GM18519 (cell line): ENCODE measurements around the gene PINLYP.
A peak's percentile ranks its signal among the peaks of the same experiment; 100 is the strongest.

Experiments
- ATAC-seq: cut with Tn5 transposase; IDR thresholded peaks from one replicate; pipeline ENCODE4 v1.9.1; 2021; ENCODE audit warnings: mild to moderate bottlenecking, moderate library complexity; ENCODE audit not compliant: unreplicated experiment, low FRiP score

PINLYP gene

DNA sequence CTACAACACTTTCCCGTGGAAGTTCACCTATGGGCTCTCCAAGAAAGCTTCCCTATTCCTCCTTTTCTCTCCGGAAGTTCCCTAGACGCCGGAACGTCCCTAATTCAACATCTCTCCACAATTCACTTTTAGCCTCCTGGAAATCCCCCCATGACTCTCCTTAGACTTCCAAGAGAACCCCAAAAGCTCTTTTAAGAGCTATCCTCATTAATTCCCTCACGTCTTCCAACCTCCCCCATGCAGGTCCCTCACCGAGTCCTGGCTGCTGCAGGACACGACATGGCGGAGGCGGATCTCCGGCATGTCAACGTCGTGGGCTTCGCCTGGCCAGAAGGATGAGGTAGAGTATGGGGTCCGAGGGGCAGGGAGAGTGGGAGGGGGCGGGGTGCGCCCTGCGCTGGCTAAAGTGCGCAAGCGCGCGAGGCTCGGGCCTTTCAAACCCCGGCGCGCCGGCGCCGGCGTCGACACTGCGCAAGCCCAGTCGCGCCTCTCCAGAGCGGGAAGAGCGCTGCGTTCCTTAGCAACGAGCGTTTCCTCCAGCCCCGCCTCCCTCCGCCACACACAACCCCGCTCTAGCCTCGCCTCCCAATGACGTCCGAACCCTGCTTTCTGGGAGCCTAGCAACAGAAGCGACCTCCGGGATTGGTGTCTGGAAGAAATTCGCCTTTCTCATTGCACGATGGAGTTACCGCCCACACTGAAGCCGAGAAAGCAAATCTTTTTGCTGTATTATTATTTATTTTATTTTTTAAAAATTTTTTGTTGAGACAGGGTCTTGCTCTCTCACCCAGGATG, at the start of gene PINLYP, which contains the start of gene XRCC1:
PINLYP (plus strand) TSS at position 646 of the 795 bp plus-strand sequence. CDS start 1,391 bp downstream, outside the sequence.
XRCC1 (minus strand) TSS at position 372 of the 795 bp plus-strand sequence; CDS start at position 303, 69 bp downstream.
- peak; percentile 81 for ATAC-seq

DNA sequence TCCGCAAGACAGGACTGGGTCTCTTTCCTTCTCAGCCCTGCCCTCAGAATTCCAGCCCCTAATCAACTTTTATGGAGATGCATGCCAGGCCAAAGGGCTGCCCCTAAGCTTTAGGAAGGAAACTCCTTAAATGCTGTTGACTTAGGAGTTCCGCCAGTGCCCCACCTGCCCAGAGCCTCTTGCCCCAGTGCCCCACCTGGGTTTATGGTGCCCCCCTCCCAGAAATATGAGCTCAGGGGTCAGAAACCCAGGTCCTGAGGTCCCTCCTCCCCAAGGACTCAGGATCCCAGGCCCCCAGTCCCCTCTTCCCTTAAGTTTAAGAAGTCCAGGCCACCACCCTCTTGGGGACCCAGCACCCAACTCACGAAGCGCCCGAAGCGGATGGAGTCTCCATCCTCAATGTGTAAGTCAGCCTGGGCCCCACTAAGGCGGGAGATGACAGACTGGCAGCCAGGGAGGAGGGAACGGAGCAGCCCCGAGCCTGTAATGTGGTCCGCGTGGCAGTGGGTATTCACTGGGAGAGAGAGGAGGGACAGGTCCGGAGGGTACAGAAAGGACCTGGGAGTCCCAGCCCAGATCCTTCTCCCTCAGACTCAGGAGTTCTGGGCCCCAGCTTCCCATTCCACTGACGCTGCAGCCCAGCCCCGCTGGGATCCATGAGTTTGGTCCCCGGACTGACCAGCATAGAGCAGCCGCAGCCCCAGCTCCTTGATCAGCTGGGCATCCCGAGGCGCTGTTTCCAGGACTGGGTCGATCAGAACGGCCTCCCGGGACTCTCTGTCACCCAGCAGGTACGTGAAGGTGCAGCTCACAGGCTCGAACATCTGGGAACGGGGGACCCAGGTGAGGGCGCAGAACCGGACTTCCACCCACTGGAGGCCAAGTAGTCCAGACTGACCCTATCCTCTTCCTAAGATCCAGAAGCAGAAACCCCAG, 49.5 kb upstream of the PINLYP start:
- no peak for ATAC-seq

DNA sequence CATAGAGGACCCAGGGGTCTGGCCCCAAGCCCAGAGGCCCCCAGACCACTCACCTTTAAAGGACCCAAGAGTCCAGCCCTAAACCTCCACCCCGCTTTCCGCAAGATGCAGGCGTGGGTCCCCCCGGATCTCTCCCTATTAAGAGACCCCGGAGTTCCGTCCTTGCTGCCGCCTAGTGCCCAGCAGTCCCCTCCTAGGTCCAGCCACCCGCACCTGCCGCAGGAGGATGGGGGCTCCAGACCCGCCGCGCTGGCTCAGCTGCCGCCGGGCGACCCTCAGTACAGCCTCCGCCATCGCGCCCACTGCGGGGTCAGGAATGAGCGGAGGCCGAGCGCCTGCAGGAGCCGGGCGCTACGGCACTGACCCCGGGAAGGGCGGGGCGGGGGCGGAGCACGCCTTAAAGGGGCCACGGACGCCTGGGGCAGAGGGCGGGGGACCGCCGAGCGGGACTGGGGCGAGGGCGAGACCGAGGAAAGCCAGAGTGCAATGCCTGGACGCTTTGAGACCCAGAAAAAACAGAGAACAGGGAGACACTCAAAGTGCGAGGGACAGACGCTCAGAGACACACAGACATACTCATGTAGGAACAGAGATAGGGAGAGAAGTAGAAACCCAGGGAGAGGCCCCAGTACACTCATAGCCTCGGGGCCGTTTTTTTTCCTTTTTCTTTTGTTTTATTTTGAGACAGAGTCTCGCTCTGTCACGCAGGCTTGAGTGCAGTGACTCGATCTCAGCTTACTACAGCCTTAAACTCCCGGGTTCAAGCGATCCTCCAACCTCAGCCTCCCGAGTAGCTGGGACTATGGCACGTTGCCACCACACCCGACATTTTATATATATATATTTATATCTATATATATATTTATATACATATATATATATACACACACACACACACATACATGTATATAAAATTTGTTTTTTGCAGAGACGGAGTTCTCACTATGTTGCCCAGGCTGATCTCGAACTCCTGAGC, 48.4 kb upstream of the PINLYP start, which contains the start of gene ETHE1:
ETHE1 (minus strand) TSS at position 318 of the 976 bp plus-strand sequence; CDS start at position 294, 24 bp downstream.
- no peak for ATAC-seq

- ATAC-seq: no peak
Observed at GRCh38 chr19:43527860-43528622, 47.6 kb upstream of the PINLYP start.

DNA sequence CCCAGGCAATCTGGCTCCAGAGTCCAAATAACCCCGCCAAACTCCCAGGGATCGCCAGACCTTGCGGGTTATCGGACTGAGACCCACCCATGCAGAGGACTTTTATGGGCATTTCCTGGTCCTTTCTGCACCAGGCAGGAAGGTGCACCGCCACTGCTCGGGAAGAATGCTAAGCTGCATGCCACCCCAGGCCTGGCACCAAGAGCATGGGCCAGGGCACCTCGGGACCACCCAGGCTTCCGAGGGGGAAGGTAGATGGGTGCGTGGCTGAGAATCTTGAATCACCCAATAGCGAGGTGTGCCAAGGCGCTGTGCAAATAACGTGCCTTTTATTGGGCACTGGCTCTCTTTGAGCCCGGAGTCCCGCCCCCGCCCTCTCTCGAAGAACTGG, 43.0 kb upstream of the PINLYP start:
- ATAC-seq: peak; percentile 1

GRCh38 chr19:43532962-43533545, 42.5 kb upstream of the PINLYP start, which contains the start of gene ZNF575:
Gene ZNF575 (plus strand): TSS chr19:43533188. CDS start chr19:43534423, 1,235 bp downstream.
- ATAC-seq: peak; percentile 39

DNA sequence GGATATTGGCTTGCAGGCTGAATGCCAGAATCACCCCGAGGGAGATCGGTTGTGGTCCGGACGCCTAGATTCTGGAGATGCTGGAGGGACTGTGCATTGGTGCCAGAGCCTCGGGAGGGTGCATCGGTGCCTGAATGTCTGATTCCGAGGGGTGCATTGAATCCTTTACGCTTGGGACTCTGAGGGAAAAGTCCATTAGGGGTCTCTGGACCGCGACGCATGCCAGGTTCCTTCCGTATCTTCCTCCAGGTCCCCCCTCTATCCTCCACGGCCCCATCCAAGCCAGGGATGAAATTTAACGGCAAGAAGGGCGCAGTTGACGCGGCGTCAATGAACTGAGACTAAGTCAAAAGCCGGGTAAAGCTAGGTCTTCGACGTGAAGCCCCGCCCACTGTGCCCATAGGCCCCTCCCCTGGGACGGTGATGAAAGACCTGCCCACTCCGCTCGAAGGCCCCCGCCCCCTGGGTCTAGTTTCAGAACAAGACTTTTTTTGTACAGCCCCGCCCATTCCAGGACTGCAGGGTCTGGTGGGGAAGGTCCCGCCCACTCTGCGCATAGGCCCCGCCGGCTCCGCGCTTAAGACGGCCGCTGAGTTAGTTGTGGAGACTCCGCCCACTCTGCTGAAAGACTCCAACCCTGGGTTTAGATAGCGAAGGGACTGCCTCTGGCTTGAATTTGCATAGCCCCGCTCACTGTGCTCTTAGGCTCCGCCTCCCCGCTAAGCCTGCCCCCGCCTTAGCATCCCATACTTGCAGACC, 41.9 kb upstream of the PINLYP start:
- peak; percentile 47 for ATAC-seq

DNA sequence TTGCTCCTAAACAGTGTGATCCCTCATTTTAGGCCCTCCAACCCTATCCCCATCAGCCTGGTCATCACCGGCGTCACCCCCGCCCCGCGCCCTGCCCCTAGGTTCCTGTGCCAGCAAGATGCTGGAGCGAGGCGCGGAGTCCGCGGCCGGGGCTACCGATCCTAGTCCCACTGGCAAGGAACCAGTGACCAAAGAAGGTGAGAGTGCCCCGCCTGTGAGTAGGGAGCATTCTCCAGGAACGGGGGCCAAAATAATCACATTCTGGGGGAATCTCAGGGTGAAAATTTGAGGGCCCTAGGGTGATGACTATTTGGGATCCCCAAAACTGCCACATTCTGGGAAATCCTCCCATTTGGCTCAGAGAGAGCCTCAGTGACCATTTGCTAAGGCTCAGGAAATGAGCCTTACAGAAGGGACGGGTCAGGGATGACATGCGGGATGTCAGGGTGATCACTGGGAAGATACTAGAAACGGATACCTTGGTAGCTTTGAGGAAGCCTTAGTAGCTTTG, 41.2 kb upstream of the PINLYP start:
- no peak for ATAC-seq

- no peak for ATAC-seq
Observed at GRCh38 chr19:43534816-43535761, 40.5 kb upstream of the PINLYP start.

- no peak for ATAC-seq
Observed at GRCh38 chr19:43538922-43539321, 36.7 kb upstream of the PINLYP start.

DNA sequence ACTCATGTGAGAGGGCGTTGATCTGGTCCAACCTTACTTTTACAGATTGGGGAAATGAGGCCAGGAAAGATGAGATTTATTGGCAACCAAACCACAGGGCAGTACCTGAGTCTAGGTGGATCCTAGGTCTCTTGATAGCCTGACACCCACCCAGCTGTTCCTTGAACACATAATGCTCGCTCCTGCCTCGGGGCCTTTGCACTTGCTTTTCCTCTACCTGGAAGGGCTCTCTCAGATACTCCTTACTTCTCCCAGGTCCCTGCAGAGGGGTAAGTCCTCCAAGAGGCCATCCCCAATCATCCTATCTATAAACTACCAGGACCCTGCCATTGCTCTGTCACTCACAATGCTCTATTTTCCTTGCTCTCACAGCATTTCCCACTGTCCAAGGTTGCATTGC, 35.2 kb upstream of the PINLYP start:
- ATAC-seq: no peak

GRCh38 chr19:43541920-43542650, 33.5 kb upstream of the PINLYP start:
- no peak for ATAC-seq

DNA sequence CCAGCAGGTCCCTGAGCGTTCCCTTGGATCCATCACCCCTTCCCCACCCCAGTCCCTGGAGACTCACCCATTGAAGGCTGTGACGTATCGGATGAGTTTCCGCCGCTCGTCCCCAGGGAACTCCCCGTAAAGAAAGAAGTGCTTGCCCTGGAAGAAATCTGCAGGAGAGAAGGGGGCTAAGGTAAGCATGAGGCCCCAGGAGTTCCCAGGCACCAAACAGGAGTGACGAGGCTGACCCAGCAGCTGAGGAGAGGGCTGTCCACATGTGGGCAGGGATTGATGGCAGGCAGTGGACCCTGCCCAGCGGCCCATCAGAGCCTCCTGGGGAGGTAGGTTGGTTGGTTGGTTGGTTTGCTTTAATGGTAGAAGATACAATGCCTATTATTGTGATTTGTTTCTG, 31.5 kb upstream of the PINLYP start:
- ATAC-seq: no peak

DNA sequence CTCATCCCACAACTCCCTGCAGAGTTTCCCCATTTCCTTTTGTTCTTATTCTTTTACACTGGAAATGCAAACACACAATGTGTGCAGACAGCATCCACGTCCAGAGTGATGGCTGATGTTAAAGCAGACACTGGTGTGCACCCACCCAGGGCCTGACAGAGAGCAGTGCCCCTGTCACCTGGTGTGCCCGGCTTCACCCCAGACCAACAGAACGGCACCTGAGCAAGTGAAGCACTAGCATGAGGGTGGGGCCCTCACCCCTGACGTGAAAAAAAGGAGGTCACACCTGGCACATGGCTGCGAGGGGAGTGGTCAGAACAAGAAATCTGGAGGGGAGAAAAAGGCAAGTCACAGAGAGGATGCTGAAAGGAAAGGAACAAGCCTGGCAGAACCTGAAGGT, 30.3 kb upstream of the PINLYP start:
- no peak for ATAC-seq

- ATAC-seq: no peak
Observed at GRCh38 chr19:43545981-43546380, 29.6 kb upstream of the PINLYP start.

GRCh38 chr19:43546581-43546980, 29.0 kb upstream of the PINLYP start:
- ATAC-seq: no peak
